AG10803 (cell line): ENCODE measurements around the gene RPL28.

Source experiments
- DNase-seq: peaks from one replicate; pipeline ENCODE4 v3.0.0; 2010; ENCODE audit warnings: low read depth
- H3K4me3 ChIP-seq: 2 replicates; pipeline ENCODE4 v1.5.1; 2011; ENCODE audit warnings: mild to moderate bottlenecking, low read length, control low read depth
- TF ChIP-seq, protein P1 (sequence below): conservative IDR thresholded peaks from 2 replicates; pipeline ENCODE4 v1.5.1; 2011; ENCODE audit warnings: mild to moderate bottlenecking, low read length, control low read depth, inconsistent platforms

The RPL28 gene

GRCh38 chr19:55354698-55355212 lies 31.0 kb upstream of the RPL28 start, which contains the start of gene COX6B2:
Gene COX6B2 (minus strand): TSS chr19:55354719. CDS start chr19:55354521, 198 bp downstream.
- DNase-seq: no peak
- TF ChIP-seq, protein P1, sequence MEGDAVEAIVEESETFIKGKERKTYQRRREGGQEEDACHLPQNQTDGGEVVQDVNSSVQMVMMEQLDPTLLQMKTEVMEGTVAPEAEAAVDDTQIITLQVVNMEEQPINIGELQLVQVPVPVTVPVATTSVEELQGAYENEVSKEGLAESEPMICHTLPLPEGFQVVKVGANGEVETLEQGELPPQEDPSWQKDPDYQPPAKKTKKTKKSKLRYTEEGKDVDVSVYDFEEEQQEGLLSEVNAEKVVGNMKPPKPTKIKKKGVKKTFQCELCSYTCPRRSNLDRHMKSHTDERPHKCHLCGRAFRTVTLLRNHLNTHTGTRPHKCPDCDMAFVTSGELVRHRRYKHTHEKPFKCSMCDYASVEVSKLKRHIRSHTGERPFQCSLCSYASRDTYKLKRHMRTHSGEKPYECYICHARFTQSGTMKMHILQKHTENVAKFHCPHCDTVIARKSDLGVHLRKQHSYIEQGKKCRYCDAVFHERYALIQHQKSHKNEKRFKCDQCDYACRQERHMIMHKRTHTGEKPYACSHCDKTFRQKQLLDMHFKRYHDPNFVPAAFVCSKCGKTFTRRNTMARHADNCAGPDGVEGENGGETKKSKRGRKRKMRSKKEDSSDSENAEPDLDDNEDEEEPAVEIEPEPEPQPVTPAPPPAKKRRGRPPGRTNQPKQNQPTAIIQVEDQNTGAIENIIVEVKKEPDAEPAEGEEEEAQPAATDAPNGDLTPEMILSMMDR: no peak
- H3K4me3 ChIP-seq: peak within 1 kb of the TSS; percentile 55

GRCh38 chr19:55355213-55355821 lies 30.4 kb upstream of the RPL28 start:
- H3K4me3 ChIP-seq: no peak overlapping the region
- no peak for DNase-seq
- TF ChIP-seq, protein P1: no peak

GRCh38 chr19:55358493-55358892 lies 27.2 kb upstream of the RPL28 start:
- no peak overlapping the region for H3K4me3 ChIP-seq
- TF ChIP-seq, protein P1: no peak
- no peak for DNase-seq

- TF ChIP-seq, protein P1: no peak
- no peak for DNase-seq
- H3K4me3 ChIP-seq: no peak overlapping the region
Observed at GRCh38 chr19:55358943-55359908, 26.5 kb upstream of the RPL28 start.

DNA sequence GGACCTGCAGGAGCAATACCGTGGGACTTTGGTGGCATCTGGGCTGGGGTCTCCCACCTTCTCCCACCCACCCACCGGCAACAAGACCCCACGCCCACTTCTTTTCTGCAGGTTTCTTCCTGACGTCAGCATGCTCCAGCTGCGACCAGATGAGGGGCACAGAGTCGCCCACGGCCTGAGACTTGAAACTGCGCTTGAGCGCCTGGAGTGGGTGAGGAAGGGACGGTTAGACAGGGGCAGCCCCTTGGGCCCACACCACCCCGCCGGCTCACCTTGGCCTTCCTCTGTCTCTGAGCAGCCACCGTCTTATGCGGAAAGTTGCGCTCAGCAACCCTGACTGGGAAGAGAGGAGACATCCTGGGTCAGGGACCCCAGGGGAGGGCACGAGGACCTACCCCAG lies 24.8 kb upstream of the RPL28 start:
- TF ChIP-seq, protein P1: no peak
- H3K4me3 ChIP-seq: no peak overlapping the region
- DNase-seq: no peak

DNA sequence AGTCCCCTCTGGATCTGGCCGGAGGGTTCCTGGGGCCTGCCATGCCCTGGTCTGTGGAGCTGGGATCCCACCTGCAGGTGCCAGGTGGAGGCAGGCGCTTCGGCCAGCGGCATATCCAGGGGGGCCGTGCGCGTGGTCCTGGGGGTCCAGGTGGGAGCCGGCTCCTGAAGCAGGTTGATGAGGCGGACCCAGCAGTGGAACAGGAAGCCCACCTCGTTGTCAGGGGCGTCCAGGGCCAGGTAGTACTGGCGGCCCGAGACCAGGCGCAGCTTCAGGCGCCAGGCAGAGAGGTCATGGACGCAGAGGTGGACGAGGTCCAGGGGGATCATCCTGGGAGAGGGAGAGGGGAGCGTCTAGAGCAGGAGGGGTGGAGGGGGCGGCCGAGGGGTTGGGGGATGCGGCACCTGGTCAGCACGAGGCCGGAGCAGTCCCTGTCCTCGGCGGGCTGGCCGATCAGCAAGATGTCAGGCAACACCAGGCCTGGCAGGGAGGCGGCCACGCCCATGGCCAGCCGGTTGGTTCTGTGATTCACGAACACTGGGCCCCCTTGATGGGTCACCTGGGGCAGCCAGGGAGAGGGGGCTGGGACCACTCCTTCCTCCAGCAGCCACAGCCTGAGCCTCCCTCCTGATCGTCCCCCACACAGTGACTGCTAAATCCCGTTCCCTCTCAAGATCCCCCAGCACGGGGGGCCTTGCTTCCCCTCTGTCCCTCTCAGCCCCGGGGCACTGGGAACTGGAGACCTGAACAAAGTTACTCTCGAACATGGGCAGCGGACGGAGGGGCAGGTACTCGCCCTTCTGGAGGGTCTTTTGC lies 23.4 kb upstream of the RPL28 start:
- DNase-seq: no peak
- TF ChIP-seq, protein P1: no peak
- no peak overlapping the region for H3K4me3 ChIP-seq
